ENCODE measurements around the gene CA5A. TPM values are rescaled to one million over a fixed set of nuclear protein-coding genes. Genes with fewer than 3 reads are reported as not detected.
A peak's percentile ranks its signal among the peaks of the same experiment; 100 is the strongest.

The CA5A gene
- total RNA-seq, 1 donor from 2014 or later = not detected

DNA sequence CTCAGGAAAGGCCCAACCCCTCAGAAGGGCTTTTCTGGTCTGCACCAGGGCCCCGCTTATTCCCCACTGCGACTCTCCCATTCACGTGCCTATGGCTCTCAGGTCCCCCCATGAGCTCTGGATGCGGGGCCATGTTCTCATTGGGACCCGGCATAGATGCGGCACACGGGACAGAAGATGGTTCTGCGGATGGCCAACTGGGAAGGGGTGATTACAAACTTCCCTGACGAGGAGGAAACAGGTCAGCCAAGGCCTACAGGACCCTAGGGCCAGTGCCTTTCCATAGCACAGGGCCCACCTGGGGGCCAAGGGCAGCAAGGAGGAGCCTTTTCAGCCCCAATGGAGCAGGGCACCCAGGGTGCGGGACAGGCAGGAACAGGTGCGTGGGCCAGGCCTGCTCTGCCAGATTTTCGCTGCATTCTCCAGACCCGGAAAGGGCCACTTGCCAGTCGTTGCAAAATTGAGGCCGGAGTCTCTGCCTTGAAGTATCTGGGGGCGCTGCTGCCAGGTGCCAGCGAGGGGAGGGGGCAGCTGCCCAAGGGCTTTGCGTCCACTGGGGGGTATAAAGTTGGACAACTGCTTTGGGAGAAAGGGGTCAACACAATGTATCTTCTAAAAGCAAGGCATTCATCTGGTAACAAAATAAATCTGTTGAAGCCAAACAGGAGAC is 87.5 kb downstream of the CA5A start:
- FAIRE-seq (no peak), DNase-seq (ENCODE audit: low read depth) (no peak)
- no peaks in the 10 kb centered on the region for H3K9me3 ChIP-seq (ENCODE audit: insufficient read depth, low read depth, low read length)
- peaks cover 32% of the 10 kb centered on the region for H3K4me1 ChIP-seq (ENCODE audit: insufficient read depth, low read length)
- Mint-ChIP-seq H3K9me3 (ENCODE audit: unreplicated experiment) (peaks cover 3% of the 10 kb centered on the region), H3K27me3 (ENCODE audit: low read depth, unreplicated experiment) (no peaks in the 10 kb centered on the region), H3K36me3 (ENCODE audit: low read depth, unreplicated experiment) (peaks cover 7% of the 10 kb centered on the region), H3K4me1 (ENCODE audit: low read depth, unreplicated experiment) (peaks cover 33% of the 10 kb centered on the region), H3K27ac (ENCODE audit: unreplicated experiment) (peak overlapping the region; percentile 81), H3K4me3 (ENCODE audit: unreplicated experiment) (no peak overlapping the region)
- H3K27ac ChIP-seq (ENCODE audit: low read depth, low read length) = no peak overlapping the region
- H2AFZ ChIP-seq (ENCODE audit: low read depth, low read length) = no peak overlapping the region
- peaks cover 18% of the 10 kb centered on the region for H3K36me3 ChIP-seq (ENCODE audit: insufficient read depth, low read length)
- H3K4me3 ChIP-seq (ENCODE audit: insufficient read depth, low read depth, low read length) = no peak overlapping the region
- no peak overlapping the region for H3K9ac ChIP-seq (ENCODE audit: low read length)
- no peak for TF ChIP-seq EZH2 (IDR thresholded peaks at IDR 0.05; ENCODE audit: insufficient read depth, low read length)
- TF ChIP-seq, protein P1, sequence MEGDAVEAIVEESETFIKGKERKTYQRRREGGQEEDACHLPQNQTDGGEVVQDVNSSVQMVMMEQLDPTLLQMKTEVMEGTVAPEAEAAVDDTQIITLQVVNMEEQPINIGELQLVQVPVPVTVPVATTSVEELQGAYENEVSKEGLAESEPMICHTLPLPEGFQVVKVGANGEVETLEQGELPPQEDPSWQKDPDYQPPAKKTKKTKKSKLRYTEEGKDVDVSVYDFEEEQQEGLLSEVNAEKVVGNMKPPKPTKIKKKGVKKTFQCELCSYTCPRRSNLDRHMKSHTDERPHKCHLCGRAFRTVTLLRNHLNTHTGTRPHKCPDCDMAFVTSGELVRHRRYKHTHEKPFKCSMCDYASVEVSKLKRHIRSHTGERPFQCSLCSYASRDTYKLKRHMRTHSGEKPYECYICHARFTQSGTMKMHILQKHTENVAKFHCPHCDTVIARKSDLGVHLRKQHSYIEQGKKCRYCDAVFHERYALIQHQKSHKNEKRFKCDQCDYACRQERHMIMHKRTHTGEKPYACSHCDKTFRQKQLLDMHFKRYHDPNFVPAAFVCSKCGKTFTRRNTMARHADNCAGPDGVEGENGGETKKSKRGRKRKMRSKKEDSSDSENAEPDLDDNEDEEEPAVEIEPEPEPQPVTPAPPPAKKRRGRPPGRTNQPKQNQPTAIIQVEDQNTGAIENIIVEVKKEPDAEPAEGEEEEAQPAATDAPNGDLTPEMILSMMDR (IDR thresholded peaks at IDR 0.05; ENCODE audit: insufficient read depth, low read depth, low read length) = no peak
- no peaks in the 10 kb centered on the region for H3K27me3 ChIP-seq (ENCODE audit: insufficient read depth, low read length)
- peaks cover 95% of the 10 kb centered on the region for H4K20me1 ChIP-seq (ENCODE audit: insufficient read depth, low read length)
- peaks cover 97% of the 10 kb centered on the region for H3K79me2 ChIP-seq (ENCODE audit: insufficient read depth, low read length)
- no peak overlapping the region for H3K4me2 ChIP-seq (ENCODE audit: low read length)

DNA sequence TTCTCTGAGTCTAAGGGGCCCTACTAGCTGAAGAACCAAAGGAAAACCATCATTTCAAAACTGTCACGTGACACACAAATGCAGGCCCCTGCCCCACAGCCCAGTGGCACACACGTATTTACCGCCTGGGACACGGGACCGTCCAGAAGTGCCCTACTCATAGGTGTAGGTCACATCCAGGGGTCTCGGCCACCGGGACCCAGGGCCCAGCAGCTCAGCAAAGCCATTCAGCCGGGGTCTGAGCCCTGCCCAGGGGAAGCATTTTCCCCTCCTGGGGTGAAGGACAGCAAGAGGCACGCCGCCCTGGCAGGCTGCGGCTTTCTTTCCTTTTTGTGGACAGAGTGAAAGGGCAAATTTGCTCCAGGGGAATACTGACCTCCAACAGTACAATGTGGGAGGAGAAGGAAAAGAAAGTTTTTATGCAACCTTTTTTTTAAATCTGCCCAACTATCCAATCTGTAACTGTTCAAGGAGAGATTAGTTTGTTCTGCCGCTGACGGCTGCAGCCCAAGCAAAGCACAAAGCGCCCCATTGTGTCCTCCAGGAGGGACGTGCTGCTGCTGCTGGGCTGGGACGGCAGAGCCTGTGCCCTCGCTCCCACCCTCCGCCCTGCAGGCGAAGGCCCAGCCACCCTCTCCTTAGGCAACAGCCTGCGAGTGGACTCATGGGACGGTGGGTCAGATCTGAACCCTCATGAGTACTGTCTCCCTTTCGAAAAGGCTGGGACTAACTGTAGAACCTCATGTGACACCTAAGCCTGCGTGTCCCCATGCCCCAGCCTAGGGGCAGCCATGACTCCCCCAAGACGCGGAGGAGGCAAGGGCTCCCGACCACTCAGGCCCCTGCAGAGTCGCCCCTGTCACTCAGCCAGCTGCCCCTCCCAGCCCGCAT is 88.3 kb downstream of the CA5A start:
- H3K4me3 Mint-ChIP-seq (ENCODE audit: unreplicated experiment) = no peak overlapping the region
- Histone ChIP-seq H3K9me3 (ENCODE audit: insufficient read depth, low read depth, low read length) (no peaks in the 10 kb centered on the region), H3K27me3 (ENCODE audit: insufficient read depth, low read length) (no peaks in the 10 kb centered on the region), H3K27ac (ENCODE audit: low read depth, low read length) (no peak overlapping the region), H2AFZ (ENCODE audit: low read depth, low read length) (no peak overlapping the region), H4K20me1 (ENCODE audit: insufficient read depth, low read length) (peaks cover 98% of the 10 kb centered on the region), H3K79me2 (ENCODE audit: insufficient read depth, low read length) (peaks cover 95% of the 10 kb centered on the region), H3K36me3 (ENCODE audit: insufficient read depth, low read length) (peaks cover 18% of the 10 kb centered on the region), H3K9ac (ENCODE audit: low read length) (no peak overlapping the region), H3K4me2 (ENCODE audit: low read length) (no peak overlapping the region), H3K4me1 (ENCODE audit: insufficient read depth, low read length) (peaks cover 24% of the 10 kb centered on the region), H3K4me3 (ENCODE audit: insufficient read depth, low read depth, low read length) (no peak overlapping the region)
- H3K36me3 Mint-ChIP-seq (ENCODE audit: low read depth, unreplicated experiment) = peaks cover 7% of the 10 kb centered on the region
- H3K9me3 Mint-ChIP-seq (ENCODE audit: unreplicated experiment) = peaks cover 3% of the 10 kb centered on the region
- TF ChIP-seq, protein P1 (IDR thresholded peaks at IDR 0.05; ENCODE audit: insufficient read depth, low read depth, low read length) = no peak
- TF ChIP-seq EZH2 (IDR thresholded peaks at IDR 0.05; ENCODE audit: insufficient read depth, low read length) = no peak
- DNase-seq (ENCODE audit: low read depth) = no peak
- no peak for FAIRE-seq
- no peak overlapping the region for H3K27ac Mint-ChIP-seq (ENCODE audit: unreplicated experiment)
- peaks cover 30% of the 10 kb centered on the region for H3K4me1 Mint-ChIP-seq (ENCODE audit: low read depth, unreplicated experiment)
- no peaks in the 10 kb centered on the region for H3K27me3 Mint-ChIP-seq (ENCODE audit: low read depth, unreplicated experiment)
